Mammary epithelial cell (primary cell): ENCODE measurements around the gene STK11IP.

Source experiments
- CTCF ChIP-seq, 2 donors: IDR thresholded peaks in 1 of 2; conservative IDR thresholded peaks in 1 of 2; 2 replicates each; pipeline ENCODE4 v1.5.1; 2011 to 2012; ENCODE audit warnings: inconsistent platforms in 2 of 2, low read length in 2 of 2, mild to moderate bottlenecking in 2 of 2, control low read depth in 1 of 2, low read depth in 1 of 2; ENCODE audit not compliant: insufficient read depth in 1 of 2; ENCODE audit errors: extremely low read depth in 1 of 2
- EZH2 ChIP-seq: IDR thresholded peaks from 2 replicates; pipeline ENCODE4 v1.6.1; 2012; ENCODE audit warnings: low read length, inconsistent platforms, borderline replicate concordance

- TF ChIP-seq CTCF (conservative IDR thresholded peaks at IDR 0.05 in 1 of 2, IDR thresholded peaks at IDR 0.05 in 1 of 2; ENCODE audit: extremely low read depth in 1 of 2, insufficient read depth in 1 of 2, low read depth in 1 of 2, low read length in 2 of 2) (no peak), EZH2 (no peak)
These were observed 29.8 kb upstream of the STK11IP start for GRCh38 chr2:219567791-219568361.
